Skeletal muscle tissue (tissue), 4 donors: ENCODE results near the gene NTNG2. TPM values are rescaled to one million over a fixed set of nuclear protein-coding genes. Genes with fewer than 3 reads are reported as not detected.

ENCODE experiments used
- H3K27ac ChIP-seq: one replicate; pipeline ENCODE4 v1.7.0; 2013; ENCODE audit warnings: mild to moderate bottlenecking, low read depth, low read length, inconsistent platforms
- H3K27me3 ChIP-seq, 3 donors: one replicate each; pipeline ENCODE4 v1.7.0; 2013; ENCODE audit warnings: low read length in 3 of 3; ENCODE audit not compliant: control insufficient read depth in 3 of 3, insufficient read depth in 3 of 3
- H3K36me3 ChIP-seq, 3 donors: one replicate each; pipeline ENCODE4 v1.7.0; 2013; ENCODE audit warnings: low read length in 3 of 3; ENCODE audit not compliant: control insufficient read depth in 3 of 3, insufficient read depth in 3 of 3
- H3K4me1 ChIP-seq, 3 donors: one replicate each; pipeline ENCODE4 v1.7.0; 2013; ENCODE audit warnings: low read length in 3 of 3, mild to moderate bottlenecking in 3 of 3; ENCODE audit not compliant: control insufficient read depth in 3 of 3, insufficient read depth in 3 of 3
- H3K4me3 ChIP-seq, 3 donors: one replicate each; pipeline ENCODE4 v1.7.0; 2013; ENCODE audit warnings: low read length in 3 of 3
- H3K9ac ChIP-seq, 3 donors: one replicate each; pipeline ENCODE4 v1.7.0; 2013; ENCODE audit warnings: low read length in 3 of 3, mild to moderate bottlenecking in 3 of 3, moderate library complexity in 2 of 3, low read depth in 1 of 3
- H3K9me3 ChIP-seq, 3 donors: one replicate each; pipeline ENCODE4 v1.7.0; 2013; ENCODE audit warnings: low read length in 3 of 3; ENCODE audit not compliant: control insufficient read depth in 3 of 3
- total RNA-seq: library from RNA; depleted of rRNA; stranded (reverse); fragments of >200 nt; gene quantifications from one replicate; pipeline ENCODE4 v1.2.3, GENCODE V29; 2014
- donor health status: Osteomylitis.

NTNG2 gene
- total RNA-seq, 1 donor from 2014 or later: under 0.01 TPM

GRCh38 chr9:132167192-132167591 lies 5.3 kb downstream of the NTNG2 start:
- Histone ChIP-seq H3K4me3 (no peak overlapping the region), H3K27me3 (peaks cover 74 to 90% (median 85%) of the 10 kb centered on the region in 3 donors), H3K9ac (no peak overlapping the region), H3K4me1 (peaks cover 13 to 21% (median 18%) of the 10 kb centered on the region in 3 donors), H3K27ac (no peak overlapping the region), H3K36me3 (no peaks in the 10 kb centered on the region), H3K9me3 (no peaks in the 10 kb centered on the region)

- peaks cover 10 to 13% (median 12%) of the 10 kb centered on the region in 3 donors for H3K4me1 ChIP-seq
- H3K36me3 ChIP-seq: no peaks in the 10 kb centered on the region
- H3K27ac ChIP-seq: no peak overlapping the region
- no peaks in the 10 kb centered on the region for H3K9me3 ChIP-seq
- no peak overlapping the region for H3K9ac ChIP-seq
- peaks cover 74 to 83% (median 79%) of the 10 kb centered on the region in 3 donors for H3K27me3 ChIP-seq
- H3K4me3 ChIP-seq: no peak overlapping the region
Observed at GRCh38 chr9:132168347-132168746, 6.5 kb downstream of the NTNG2 start.

GRCh38 chr9:132168851-132169250 lies 7.0 kb downstream of the NTNG2 start:
- Histone ChIP-seq H3K4me1 (peaks cover 10% of the 10 kb centered on the region in 3 donors), H3K27ac (no peak overlapping the region), H3K36me3 (no peaks in the 10 kb centered on the region), H3K9ac (peak overlapping the region in 1 of 3 donors; percentile 8), H3K4me3 (no peak overlapping the region), H3K9me3 (no peaks in the 10 kb centered on the region), H3K27me3 (peaks cover 77 to 84% (median 80%) of the 10 kb centered on the region in 3 donors)

GRCh38 chr9:132169672-132170392 lies 8.0 kb downstream of the NTNG2 start:
- peaks cover 1 to 4% (median 4%) of the 10 kb centered on the region in 3 donors for H3K4me1 ChIP-seq
- no peak overlapping the region for H3K27ac ChIP-seq
- no peak overlapping the region for H3K4me3 ChIP-seq
- H3K9ac ChIP-seq: no peak overlapping the region
- no peaks in the 10 kb centered on the region for H3K36me3 ChIP-seq
- peaks cover 71 to 76% (median 76%) of the 10 kb centered on the region in 3 donors for H3K27me3 ChIP-seq
- H3K9me3 ChIP-seq: no peaks in the 10 kb centered on the region

GRCh38 chr9:132171702-132172101 lies 9.8 kb downstream of the NTNG2 start:
- H3K4me3 ChIP-seq: no peak overlapping the region
- H3K9ac ChIP-seq: no peak overlapping the region
- no peaks in the 10 kb centered on the region for H3K36me3 ChIP-seq
- peaks cover 0 to 2% (median 2%) of the 10 kb centered on the region in 3 donors for H3K4me1 ChIP-seq
- H3K27me3 ChIP-seq: peaks cover 58 to 67% (median 62%) of the 10 kb centered on the region in 3 donors
- H3K9me3 ChIP-seq: peaks cover 0 to 3% (median 0%) of the 10 kb centered on the region in 3 donors
- no peak overlapping the region for H3K27ac ChIP-seq

GRCh38 chr9:132172185-132172584 lies 10.3 kb downstream of the NTNG2 start:
- Histone ChIP-seq H3K4me1 (peaks cover 0 to 2% (median 2%) of the 10 kb centered on the region in 3 donors), H3K9ac (no peak overlapping the region), H3K36me3 (no peaks in the 10 kb centered on the region), H3K9me3 (peaks cover 0 to 3% (median 0%) of the 10 kb centered on the region in 3 donors), H3K27ac (no peak overlapping the region), H3K27me3 (peaks cover 53 to 62% (median 57%) of the 10 kb centered on the region in 3 donors), H3K4me3 (no peak overlapping the region)

- Histone ChIP-seq H3K27me3 (peaks cover 43 to 50% (median 45%) of the 10 kb centered on the region in 3 donors), H3K4me3 (no peak overlapping the region), H3K4me1 (no peaks in the 10 kb centered on the region), H3K9ac (no peak overlapping the region), H3K36me3 (no peaks in the 10 kb centered on the region), H3K27ac (no peak overlapping the region), H3K9me3 (peaks cover 0 to 3% (median 0%) of the 10 kb centered on the region in 3 donors)
Observed at GRCh38 chr9:132175431-132175830, 13.6 kb downstream of the NTNG2 start.

GRCh38 chr9:132176338-132176737 lies 14.5 kb downstream of the NTNG2 start:
- Histone ChIP-seq H3K9ac (no peak overlapping the region), H3K27ac (no peak overlapping the region), H3K4me3 (no peak overlapping the region), H3K36me3 (no peaks in the 10 kb centered on the region), H3K4me1 (no peaks in the 10 kb centered on the region), H3K27me3 (peaks cover 40 to 50% (median 43%) of the 10 kb centered on the region in 3 donors), H3K9me3 (peaks cover 0 to 3% (median 0%) of the 10 kb centered on the region in 3 donors)

GRCh38 chr9:132181796-132182313 lies 20.0 kb downstream of the NTNG2 start:
- no peaks in the 10 kb centered on the region for H3K9me3 ChIP-seq
- no peaks in the 10 kb centered on the region for H3K36me3 ChIP-seq
- peak overlapping the region in 1 of 3 donors; percentile 3 for H3K9ac ChIP-seq
- H3K27me3 ChIP-seq: peaks cover 55 to 62% (median 57%) of the 10 kb centered on the region in 3 donors
- no peak overlapping the region for H3K27ac ChIP-seq
- peaks cover 0 to 3% (median 1%) of the 10 kb centered on the region in 3 donors for H3K4me1 ChIP-seq
- no peak overlapping the region for H3K4me3 ChIP-seq
